Body of pancreas (tissue), 4 donors: ENCODE results near the gene NFX1.

Experiments used
- POLR2A ChIP-seq, 3 donors: fragments of 450-650 bp; IDR thresholded peaks; one replicate each; pipeline ENCODE4 v1.6.1; 2016; ENCODE audit warnings: antibody characterized with exemption in 3 of 3, mild to moderate bottlenecking in 2 of 3
- TF ChIP-seq, protein P1 (sequence below), 7 experiments: fragments of 450-650 bp in 4 of 7; fragments of 200-600 bp in 3 of 7; sonication (generic) in 3 of 7; IDR thresholded peaks; one replicate each; pipeline ENCODE4 v1.5.1; 2016 to 2019; ENCODE audit warnings: antibody characterized with exemption in 7 of 7

DNA sequence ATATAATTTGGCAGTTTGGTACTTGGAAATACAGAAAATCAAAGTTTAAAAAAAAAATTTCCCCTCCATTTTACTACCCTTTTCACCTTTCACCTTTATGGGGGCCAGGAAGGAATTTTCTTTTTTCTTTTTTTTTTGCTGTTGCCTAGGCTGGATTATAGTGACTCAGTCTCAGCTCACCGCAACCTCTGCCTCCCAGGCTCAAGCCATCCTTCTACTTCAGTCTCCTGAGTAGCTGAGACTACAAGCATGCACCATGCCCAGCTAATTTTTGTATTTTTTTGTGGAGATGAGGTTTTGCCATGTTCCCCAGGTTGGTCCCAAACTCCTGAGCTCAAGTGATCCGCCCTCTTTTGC lies 16.4 kb upstream of the NFX1 start:
- TF ChIP-seq, protein P1, sequence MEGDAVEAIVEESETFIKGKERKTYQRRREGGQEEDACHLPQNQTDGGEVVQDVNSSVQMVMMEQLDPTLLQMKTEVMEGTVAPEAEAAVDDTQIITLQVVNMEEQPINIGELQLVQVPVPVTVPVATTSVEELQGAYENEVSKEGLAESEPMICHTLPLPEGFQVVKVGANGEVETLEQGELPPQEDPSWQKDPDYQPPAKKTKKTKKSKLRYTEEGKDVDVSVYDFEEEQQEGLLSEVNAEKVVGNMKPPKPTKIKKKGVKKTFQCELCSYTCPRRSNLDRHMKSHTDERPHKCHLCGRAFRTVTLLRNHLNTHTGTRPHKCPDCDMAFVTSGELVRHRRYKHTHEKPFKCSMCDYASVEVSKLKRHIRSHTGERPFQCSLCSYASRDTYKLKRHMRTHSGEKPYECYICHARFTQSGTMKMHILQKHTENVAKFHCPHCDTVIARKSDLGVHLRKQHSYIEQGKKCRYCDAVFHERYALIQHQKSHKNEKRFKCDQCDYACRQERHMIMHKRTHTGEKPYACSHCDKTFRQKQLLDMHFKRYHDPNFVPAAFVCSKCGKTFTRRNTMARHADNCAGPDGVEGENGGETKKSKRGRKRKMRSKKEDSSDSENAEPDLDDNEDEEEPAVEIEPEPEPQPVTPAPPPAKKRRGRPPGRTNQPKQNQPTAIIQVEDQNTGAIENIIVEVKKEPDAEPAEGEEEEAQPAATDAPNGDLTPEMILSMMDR (IDR thresholded peaks at IDR 0.05): no peak
- no peak for TF ChIP-seq POLR2A (IDR thresholded peaks at IDR 0.05)
